Activated CD8-positive, alpha-beta memory T cell treated with anti-CD3 and anti-CD28 coated beads, Interleukin-2, amount 10 ng/mL, durations not matched to agents 7 days and 5 days (primary cell): ENCODE measurements around the gene PHACTR2. TPM values are rescaled to one million over a fixed set of nuclear protein-coding genes. Genes with fewer than 3 reads are reported as not detected.
"Not testable (repeated sequence)": the region's sequence is repeated elsewhere in the genome, so short reads cannot be mapped to it uniquely, and the experiment has no call there.

Source experiments
- ATAC-seq: fragments of 150-1000 bp; cut with Tn5 transposase; one replicate; pipeline ENCODE4 v1.10.0; 2021; ENCODE audit warnings: moderate library complexity
- CTCF ChIA-PET: fragments of 350-600 bp; sonication (Branson Sonifier 250); formaldehyde crosslinking; loops from one replicate; lab custom pipeline; 2021; ENCODE audit warnings: antibody characterized with exemption; lab: Charles Lee
- DNase-seq: peaks from one replicate; pipeline ENCODE4 v3.0.0-alpha.2; 2020
- H3K27ac Mint-ChIP-seq: one replicate; pipeline ENCODE4 v1.8.0; 2021; ENCODE audit warnings: mild to moderate bottlenecking, mixed read lengths
- H3K27me3 Mint-ChIP-seq: one replicate; pipeline ENCODE4 v1.8.0; 2021; ENCODE audit warnings: mixed read lengths
- H3K36me3 Mint-ChIP-seq: one replicate; pipeline ENCODE4 v1.8.0; 2021; ENCODE audit warnings: mild to moderate bottlenecking, mixed read lengths
- H3K4me1 Mint-ChIP-seq: one replicate; pipeline ENCODE4 v1.8.0; 2021; ENCODE audit warnings: mixed read lengths
- H3K4me3 Mint-ChIP-seq: one replicate; pipeline ENCODE4 v1.8.0; 2021; ENCODE audit warnings: mild to moderate bottlenecking, moderate library complexity, mixed read lengths
- H3K9me3 Mint-ChIP-seq: one replicate; pipeline ENCODE4 v1.8.0; 2022; ENCODE audit warnings: low read depth, mixed read lengths
- total RNA-seq, 2 experiments: library from RNA; stranded (reverse); gene quantifications; one replicate each; pipeline ENCODE4 v1.2.3, GENCODE V29; 2021

The PHACTR2 gene
- total RNA-seq, 2 experiments from 2014 or later, result 24.2 to 28.0 TPM

GRCh38 chr6:143872201-143872600 is 194.4 kb downstream of the PHACTR2 start:
- ATAC-seq (peak; percentile 100), DNase-seq (peak; percentile 46)
- Mint-ChIP-seq H3K4me3 (no peak overlapping the region), H3K4me1 (peaks cover 15% of the 10 kb centered on the region), H3K27me3 (no peaks in the 10 kb centered on the region), H3K9me3 (peaks cover 6% of the 10 kb centered on the region), H3K27ac (peak overlapping the region; percentile 63), H3K36me3 (peaks cover 17% of the 10 kb centered on the region)
- CTCF ChIA-PET, result interaction anchor here (0.9 to 1.4 kb wide), 2 partner anchors 29 to 70 kb away, joined by 3 to 4 read pairs; partner anchors contain the start of gene LTV1

DNA sequence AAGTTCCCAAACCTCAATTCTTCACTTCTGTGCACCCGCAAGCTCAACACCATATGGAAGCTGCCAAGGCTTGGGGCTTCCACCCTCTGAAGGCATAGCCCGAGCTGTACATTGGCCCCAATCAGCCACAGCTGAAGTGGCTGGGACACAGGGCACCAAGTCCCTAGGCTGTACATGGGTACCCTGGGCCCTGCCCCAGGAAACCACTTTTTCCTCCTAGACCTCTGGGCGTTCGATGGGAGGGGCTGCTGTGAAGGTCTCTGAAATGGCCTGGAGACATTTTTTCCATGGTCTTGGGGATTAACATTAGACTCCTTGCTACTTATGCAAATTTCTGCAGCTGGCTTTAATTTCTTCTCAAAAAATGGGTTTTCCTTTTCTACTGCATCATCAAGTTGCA is 195.8 kb downstream of the PHACTR2 start:
- not testable (repeated sequence) for ATAC-seq, H3K4me3 Mint-ChIP-seq, H3K9me3 Mint-ChIP-seq, DNase-seq, H3K27me3 Mint-ChIP-seq, H3K27ac Mint-ChIP-seq
- Mint-ChIP-seq H3K4me1 (peaks cover 23% of the 10 kb centered on the region), H3K36me3 (peaks cover 17% of the 10 kb centered on the region)
- CTCF ChIA-PET, result interaction anchor here (1.4 kb wide), 1 partner anchor 68 kb away, joined by 3 read pairs; no protein-coding TSS in a partner anchor

GRCh38 chr6:143874503-143874902 is 196.7 kb downstream of the PHACTR2 start:
- DNase-seq, H3K9me3 Mint-ChIP-seq, H3K27ac Mint-ChIP-seq, H3K27me3 Mint-ChIP-seq, H3K4me3 Mint-ChIP-seq, ATAC-seq: not testable (repeated sequence)
- CTCF ChIA-PET, result interaction anchor here (1.2 kb wide), 1 partner anchor 69 kb away, joined by 3 read pairs; no protein-coding TSS in a partner anchor
- Mint-ChIP-seq H3K36me3 (peaks cover 17% of the 10 kb centered on the region), H3K4me1 (peaks cover 23% of the 10 kb centered on the region)

DNA sequence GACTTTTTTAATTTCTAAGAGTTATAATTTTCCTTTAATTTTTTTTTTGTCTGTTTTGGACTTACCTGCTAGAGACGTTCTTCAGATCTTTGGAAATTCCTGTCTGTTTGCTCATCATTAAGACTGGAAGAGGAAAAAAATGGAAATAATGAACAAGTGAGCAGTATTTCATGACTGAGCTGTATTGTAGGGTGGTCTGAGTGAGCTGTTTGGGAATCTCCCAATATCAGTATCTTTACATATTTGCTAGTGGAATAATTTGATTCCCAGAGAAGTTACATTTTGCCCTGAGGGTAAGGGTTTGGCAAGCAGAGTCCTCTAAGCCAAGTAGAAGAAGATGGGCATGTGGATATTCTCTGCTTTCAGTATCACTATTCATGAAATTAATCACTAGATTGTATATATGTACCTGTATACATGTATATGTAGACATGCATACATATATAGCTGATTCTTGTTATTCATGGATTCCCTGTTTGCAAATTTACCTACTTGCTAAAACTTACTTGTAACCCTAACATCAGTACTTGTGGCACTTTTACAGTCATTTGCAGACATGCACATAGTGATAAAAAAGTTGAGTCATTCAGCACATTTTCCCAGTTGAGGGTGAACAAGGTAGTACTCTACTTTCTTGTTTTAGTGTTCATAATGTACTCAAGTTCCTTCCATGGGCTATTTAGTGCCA is 200.0 kb downstream of the PHACTR2 start:
- no peaks in the 10 kb centered on the region for H3K27me3 Mint-ChIP-seq
- no peak overlapping the region for H3K4me3 Mint-ChIP-seq
- peaks cover 16% of the 10 kb centered on the region for H3K4me1 Mint-ChIP-seq
- peaks cover 12% of the 10 kb centered on the region for H3K36me3 Mint-ChIP-seq
- DNase-seq (no peak), ATAC-seq (peak; percentile 42)
- peaks cover 3% of the 10 kb centered on the region for H3K9me3 Mint-ChIP-seq
- no peak overlapping the region for H3K27ac Mint-ChIP-seq
- CTCF ChIA-PET, result no interaction called here

GRCh38 chr6:143878272-143878760 is 200.6 kb downstream of the PHACTR2 start:
- H3K36me3 Mint-ChIP-seq, result peaks cover 9% of the 10 kb centered on the region
- H3K9me3 Mint-ChIP-seq, result peaks cover 3% of the 10 kb centered on the region
- no peak for DNase-seq
- H3K27me3 Mint-ChIP-seq, result no peaks in the 10 kb centered on the region
- H3K27ac Mint-ChIP-seq, result no peak overlapping the region
- H3K4me1 Mint-ChIP-seq, result peaks cover 10% of the 10 kb centered on the region
- CTCF ChIA-PET, result no interaction called here
- no peak overlapping the region for H3K4me3 Mint-ChIP-seq
- ATAC-seq, result no peak

GRCh38 chr6:143880412-143880811 is 202.6 kb downstream of the PHACTR2 start:
- peaks cover 8% of the 10 kb centered on the region for H3K4me1 Mint-ChIP-seq
- no peak overlapping the region for H3K27ac Mint-ChIP-seq
- no peak overlapping the region for H3K4me3 Mint-ChIP-seq
- no peaks in the 10 kb centered on the region for H3K27me3 Mint-ChIP-seq
- ATAC-seq, result no peak
- no peaks in the 10 kb centered on the region for H3K9me3 Mint-ChIP-seq
- CTCF ChIA-PET, result no interaction called here
- peaks cover under 1% of the 10 kb centered on the region for H3K36me3 Mint-ChIP-seq
- no peak for DNase-seq

Other genes starting within 250 kb of the PHACTR2 start
- gene ADAT2, start 227.3 kb upstream of the PHACTR2 start, total RNA-seq, result 10 to 100 TPM; 22.1 to 24.3 TPM
- 10 to 100 TPM; 17.9 to 18.4 TPM for gene PEX3, start 227.2 kb upstream of the PHACTR2 start, total RNA-seq
- 10 to 100 TPM; 20.2 to 23.7 TPM for gene FUCA2, start 166.2 kb upstream of the PHACTR2 start, total RNA-seq
- 10 to 100 TPM; 22.5 to 35.7 TPM for gene LTV1, start 165.4 kb downstream of the PHACTR2 start, total RNA-seq
- under 1 TPM in 1 of 2 experiments, not detected in 1; 0.23 TPM for gene ZC2HC1B, start 186.5 kb downstream of the PHACTR2 start, total RNA-seq